Neural progenitor cell (in vitro differentiated cells): ENCODE measurements around the gene DLGAP3.

Experiments
- EZH2 ChIP-seq: fragments of 200-600 bp; sonication (generic); IDR thresholded peaks from 2 replicates; pipeline ENCODE4 v1.6.1; 2017; ENCODE audit warnings: antibody characterized with exemption, mild to moderate bottlenecking, moderate library complexity
- EZH2phosphoT487 ChIP-seq: fragments of 200-600 bp; sonication (generic); IDR thresholded peaks from 2 replicates; pipeline ENCODE4 v1.6.1; 2017; ENCODE audit warnings: antibody characterized with exemption
- TF ChIP-seq, protein P1 (sequence below): fragments of 200-600 bp; sonication (generic); IDR thresholded peaks from 2 replicates; pipeline ENCODE4 v1.5.1; 2017; ENCODE audit warnings: antibody characterized with exemption, mild to moderate bottlenecking

DNA sequence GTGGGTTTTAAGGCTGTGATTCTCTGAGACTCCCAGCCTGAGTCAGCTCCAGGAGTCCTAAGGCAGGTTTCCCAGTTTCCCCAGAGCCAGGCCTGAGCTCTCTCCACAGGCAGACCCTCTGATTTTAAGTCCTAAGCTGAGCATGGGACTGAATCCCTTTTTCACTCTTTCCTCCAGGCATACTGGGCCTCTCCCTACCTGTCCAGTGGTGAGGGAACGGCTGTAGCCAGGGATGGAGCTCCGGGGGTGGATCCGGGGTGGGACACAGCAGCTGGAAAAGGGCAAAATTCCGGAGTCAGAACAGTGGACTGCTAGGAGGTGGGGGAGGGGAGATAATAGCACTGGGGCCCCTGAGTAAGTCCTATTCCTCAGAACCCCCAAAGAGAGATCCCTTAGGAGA, 30.0 kb downstream of the DLGAP3 start:
- TF ChIP-seq EZH2 = no peak
- TF ChIP-seq, protein P1, sequence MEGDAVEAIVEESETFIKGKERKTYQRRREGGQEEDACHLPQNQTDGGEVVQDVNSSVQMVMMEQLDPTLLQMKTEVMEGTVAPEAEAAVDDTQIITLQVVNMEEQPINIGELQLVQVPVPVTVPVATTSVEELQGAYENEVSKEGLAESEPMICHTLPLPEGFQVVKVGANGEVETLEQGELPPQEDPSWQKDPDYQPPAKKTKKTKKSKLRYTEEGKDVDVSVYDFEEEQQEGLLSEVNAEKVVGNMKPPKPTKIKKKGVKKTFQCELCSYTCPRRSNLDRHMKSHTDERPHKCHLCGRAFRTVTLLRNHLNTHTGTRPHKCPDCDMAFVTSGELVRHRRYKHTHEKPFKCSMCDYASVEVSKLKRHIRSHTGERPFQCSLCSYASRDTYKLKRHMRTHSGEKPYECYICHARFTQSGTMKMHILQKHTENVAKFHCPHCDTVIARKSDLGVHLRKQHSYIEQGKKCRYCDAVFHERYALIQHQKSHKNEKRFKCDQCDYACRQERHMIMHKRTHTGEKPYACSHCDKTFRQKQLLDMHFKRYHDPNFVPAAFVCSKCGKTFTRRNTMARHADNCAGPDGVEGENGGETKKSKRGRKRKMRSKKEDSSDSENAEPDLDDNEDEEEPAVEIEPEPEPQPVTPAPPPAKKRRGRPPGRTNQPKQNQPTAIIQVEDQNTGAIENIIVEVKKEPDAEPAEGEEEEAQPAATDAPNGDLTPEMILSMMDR = no peak
- no peak for TF ChIP-seq EZH2phosphoT487
